Peyer's patch (tissue), 4 donors: Measurements from ENCODE around the gene RAB20. TPM values are rescaled to one million over a fixed set of nuclear protein-coding genes. Genes with fewer than 3 reads are reported as not detected.

Source experiments
- DNase-seq, 3 donors: peaks; one replicate each; pipeline ENCODE4 v3.0.0-alpha.2; 2017 to 2019
- H3K27ac ChIP-seq, 4 donors: fragments of 200-600 bp; sonication (generic); one replicate each; pipeline ENCODE4 v1.5.1; 2016 to 2019
- H3K27me3 ChIP-seq, 2 donors: fragments of 200-600 bp; sonication (generic); one replicate each; pipeline ENCODE4 v1.5.1; 2019
- H3K36me3 ChIP-seq, 3 donors: fragments of 200-600 bp; sonication (generic); one replicate each; pipeline ENCODE4 v1.5.1; 2016 to 2019
- H3K4me1 ChIP-seq, 4 donors: fragments of 200-600 bp; sonication (generic); one replicate each; pipeline ENCODE4 v1.5.1; 2016 to 2019
- H3K4me3 ChIP-seq, 4 donors: fragments of 200-600 bp; sonication (generic); 1 replicate in 3 of 4; 2 replicates in 1 of 4; pipeline ENCODE4 v1.5.1; 2016 to 2019; ENCODE audit warnings: mild to moderate bottlenecking in 1 of 4
- H3K9me3 ChIP-seq, 4 donors: fragments of 200-600 bp; sonication (generic); one replicate each; pipeline ENCODE4 v1.5.1; 2016 to 2019; ENCODE audit warnings: mild to moderate bottlenecking in 1 of 4
- POLR2A ChIP-seq, 2 donors: fragments of 450-650 bp; IDR thresholded peaks; one replicate each; pipeline ENCODE4 v1.5.1; 2017; ENCODE audit warnings: antibody characterized with exemption in 2 of 2, mild to moderate bottlenecking in 2 of 2, moderate library complexity in 2 of 2
- total RNA-seq, 4 donors: library from RNA; depleted of rRNA; stranded (reverse); fragments of >200 nt; gene quantifications; one replicate each; pipeline ENCODE4 v1.1.0, GENCODE V29; 2016
- TF ChIP-seq, protein P1 (sequence below), 6 experiments: fragments of 450-650 bp in 4 of 6; fragments of 200-600 bp in 2 of 6; sonication (generic) in 1 of 6; IDR thresholded peaks; one replicate each; pipeline ENCODE4 v1.5.1; 2017 to 2019; ENCODE audit warnings: antibody characterized with exemption in 6 of 6, mild to moderate bottlenecking in 3 of 6, moderate library complexity in 1 of 6

The RAB20 gene
- total RNA-seq, 4 donors from 2014 or later: 15.7 to 69.1 (median 62.2) TPM

DNA sequence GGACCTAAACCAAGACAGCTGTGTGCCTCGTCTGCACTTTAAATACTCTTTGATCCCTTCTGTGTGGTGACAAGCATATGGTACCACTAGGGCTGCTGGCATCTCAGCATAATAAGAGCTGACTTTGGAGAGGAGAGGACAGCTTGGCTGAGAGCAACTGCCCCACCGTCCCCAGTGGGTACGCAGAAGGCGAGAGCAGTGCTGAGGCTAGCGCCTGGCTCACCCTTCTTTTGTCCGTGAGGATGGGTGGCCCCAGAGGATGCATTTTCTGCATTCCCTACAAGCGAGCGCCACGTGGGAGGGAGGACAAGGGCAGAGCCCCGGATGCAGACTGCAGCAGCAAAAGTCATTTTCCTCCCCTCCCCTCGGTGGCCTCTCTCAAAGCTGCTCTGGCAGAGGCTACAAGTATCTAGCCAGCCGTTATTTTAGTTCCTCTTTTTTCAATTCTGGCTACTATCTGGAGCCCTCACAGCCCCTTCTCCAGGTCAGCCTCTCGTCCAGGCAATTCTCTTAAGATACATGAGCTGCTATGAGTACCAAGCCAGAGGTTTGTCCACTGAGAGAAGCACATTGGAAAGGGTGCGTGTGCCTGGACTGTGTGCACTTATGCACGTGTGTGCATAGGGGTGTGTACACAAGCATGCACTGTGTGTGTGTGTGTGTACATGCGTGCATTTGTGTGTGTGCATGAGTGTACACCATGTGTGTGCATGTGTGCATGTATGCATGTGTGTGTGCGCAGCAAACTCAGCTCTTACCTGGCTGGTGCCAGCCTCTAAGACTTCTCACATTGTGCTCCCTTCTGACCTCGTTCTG is 51.3 kb downstream of the RAB20 start:
- DNase-seq: peak in 1 of 3 donors; percentile 24
- no peak for TF ChIP-seq POLR2A (IDR thresholded peaks at IDR 0.05)
- TF ChIP-seq, protein P1, sequence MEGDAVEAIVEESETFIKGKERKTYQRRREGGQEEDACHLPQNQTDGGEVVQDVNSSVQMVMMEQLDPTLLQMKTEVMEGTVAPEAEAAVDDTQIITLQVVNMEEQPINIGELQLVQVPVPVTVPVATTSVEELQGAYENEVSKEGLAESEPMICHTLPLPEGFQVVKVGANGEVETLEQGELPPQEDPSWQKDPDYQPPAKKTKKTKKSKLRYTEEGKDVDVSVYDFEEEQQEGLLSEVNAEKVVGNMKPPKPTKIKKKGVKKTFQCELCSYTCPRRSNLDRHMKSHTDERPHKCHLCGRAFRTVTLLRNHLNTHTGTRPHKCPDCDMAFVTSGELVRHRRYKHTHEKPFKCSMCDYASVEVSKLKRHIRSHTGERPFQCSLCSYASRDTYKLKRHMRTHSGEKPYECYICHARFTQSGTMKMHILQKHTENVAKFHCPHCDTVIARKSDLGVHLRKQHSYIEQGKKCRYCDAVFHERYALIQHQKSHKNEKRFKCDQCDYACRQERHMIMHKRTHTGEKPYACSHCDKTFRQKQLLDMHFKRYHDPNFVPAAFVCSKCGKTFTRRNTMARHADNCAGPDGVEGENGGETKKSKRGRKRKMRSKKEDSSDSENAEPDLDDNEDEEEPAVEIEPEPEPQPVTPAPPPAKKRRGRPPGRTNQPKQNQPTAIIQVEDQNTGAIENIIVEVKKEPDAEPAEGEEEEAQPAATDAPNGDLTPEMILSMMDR (IDR thresholded peaks at IDR 0.05): no peak
- Histone ChIP-seq H3K4me3 (no peak overlapping the region), H3K4me1 (peaks cover 0 to 42% (median 3%) of the 10 kb centered on the region in 4 donors), H3K9me3 (no peaks in the 10 kb centered on the region), H3K27me3 (no peaks in the 10 kb centered on the region), H3K36me3 (peaks cover 0 to 36% (median 0%) of the 10 kb centered on the region in 3 donors), H3K27ac (peak overlapping the region in 2 of 4 donors; percentile 35 to 41)

DNA sequence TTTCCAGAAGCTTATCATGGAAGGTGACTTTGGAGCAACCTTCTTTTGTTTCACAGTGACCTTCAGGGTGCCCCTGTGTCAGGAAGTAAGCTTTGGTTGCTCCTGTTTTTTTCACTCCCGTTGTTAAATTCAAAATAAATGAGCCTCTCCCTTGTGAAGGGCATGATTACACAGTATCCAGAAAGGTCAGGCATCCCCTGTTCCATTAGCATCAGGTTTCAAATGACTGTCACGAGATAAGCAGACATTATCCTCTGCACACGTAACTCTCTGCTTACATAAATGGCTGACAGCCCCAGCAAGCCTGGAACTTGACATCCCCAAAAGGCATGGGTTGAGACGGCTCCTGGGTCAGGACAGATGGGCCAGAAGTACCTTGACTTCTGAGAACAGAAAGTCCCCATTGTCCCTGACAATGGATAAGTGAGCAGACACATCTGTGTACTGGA is 52.0 kb downstream of the RAB20 start:
- H3K27ac ChIP-seq: peak overlapping the region in 3 of 4 donors; percentile 35 to 79 (median 41)
- no peaks in the 10 kb centered on the region for H3K9me3 ChIP-seq
- peaks cover 0 to 32% (median 0%) of the 10 kb centered on the region in 3 donors for H3K36me3 ChIP-seq
- TF ChIP-seq, protein P1 (IDR thresholded peaks at IDR 0.05): no peak
- no peak for TF ChIP-seq POLR2A (IDR thresholded peaks at IDR 0.05)
- H3K4me3 ChIP-seq: no peak overlapping the region
- no peaks in the 10 kb centered on the region for H3K27me3 ChIP-seq
- peaks cover 0 to 46% (median 3%) of the 10 kb centered on the region in 4 donors for H3K4me1 ChIP-seq
- DNase-seq: no peak

DNA sequence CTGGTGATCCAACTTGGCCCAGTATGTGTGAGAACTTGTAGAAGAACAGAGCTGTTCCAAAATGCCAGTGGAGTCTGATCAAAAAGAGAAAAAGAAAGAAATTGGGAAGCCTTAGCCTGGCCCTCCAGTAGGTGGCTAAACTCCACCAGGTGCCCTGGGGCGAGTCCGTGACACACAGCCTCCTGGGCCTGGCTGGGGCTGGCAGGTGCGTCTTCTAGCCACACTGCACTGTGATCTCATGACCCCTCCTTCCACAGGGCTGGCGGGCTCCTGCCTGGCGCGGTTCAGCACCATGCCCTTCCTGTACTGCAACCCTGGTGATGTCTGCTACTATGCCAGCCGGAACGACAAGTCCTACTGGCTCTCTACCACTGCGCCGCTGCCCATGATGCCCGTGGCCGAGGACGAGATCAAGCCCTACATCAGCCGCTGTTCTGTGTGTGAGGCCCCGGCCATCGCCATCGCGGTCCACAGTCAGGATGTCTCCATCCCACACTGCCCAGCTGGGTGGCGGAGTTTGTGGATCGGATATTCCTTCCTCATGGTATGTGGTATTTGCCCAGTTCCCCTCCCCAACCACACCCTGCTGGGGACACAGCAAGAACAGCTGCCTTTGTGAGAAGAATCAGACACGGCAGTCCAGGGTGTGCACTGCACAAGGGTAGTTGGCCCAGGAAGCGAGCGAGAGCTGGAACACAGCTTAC is 53.7 kb downstream of the RAB20 start:
- Histone ChIP-seq H3K4me1 (peaks cover 0 to 58% (median 3%) of the 10 kb centered on the region in 4 donors), H3K27me3 (no peaks in the 10 kb centered on the region), H3K9me3 (no peaks in the 10 kb centered on the region), H3K27ac (peak overlapping the region in 3 of 4 donors; percentile 79 to 96 (median 94)), H3K36me3 (peaks cover 0 to 39% (median 0%) of the 10 kb centered on the region in 3 donors), H3K4me3 (peak overlapping the region in 2 of 4 donors; percentile 28 to 47)
- DNase-seq: peak in 2 of 3 donors; percentile 88
- TF ChIP-seq, protein P1 (IDR thresholded peaks at IDR 0.05): peak in 3 of 6 experiments; percentile 67 to 81 (median 80)
- TF ChIP-seq POLR2A (IDR thresholded peaks at IDR 0.05): peak; percentile 45 to 66

DNA sequence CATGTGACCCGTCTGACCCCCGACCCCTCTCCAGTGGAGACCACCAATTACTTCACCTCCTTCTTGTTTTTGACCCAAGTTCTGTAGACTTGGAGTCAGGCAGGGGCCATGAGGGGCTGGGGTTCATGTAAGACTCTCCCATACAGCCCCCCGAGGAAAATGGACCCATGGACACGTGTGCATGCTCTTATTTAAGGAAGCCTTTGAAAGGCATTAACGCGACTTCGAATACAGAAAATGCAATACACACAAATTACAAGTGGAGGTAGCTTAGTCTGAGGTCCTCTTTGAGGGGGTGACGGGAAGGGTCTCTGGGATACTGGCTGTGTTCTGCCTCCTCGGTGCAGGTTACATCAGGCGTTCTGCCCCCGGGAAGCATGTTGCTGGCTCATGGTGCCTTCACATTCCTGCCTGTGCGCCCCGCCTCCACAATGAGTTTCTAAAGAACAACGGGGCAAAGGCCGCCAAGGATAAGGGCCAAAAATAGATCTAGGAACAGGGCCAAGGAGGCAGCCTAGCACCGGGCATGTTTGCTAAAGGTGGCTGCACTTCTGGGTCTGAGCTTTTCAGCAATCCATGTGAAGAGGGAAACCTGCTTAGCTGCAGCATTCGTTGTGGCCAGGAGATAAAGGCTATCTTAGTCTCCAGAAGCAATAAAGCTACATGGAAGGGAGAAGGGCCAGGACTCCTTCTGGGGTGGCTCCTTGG is 54.5 kb downstream of the RAB20 start:
- Histone ChIP-seq H3K36me3 (peaks cover 0 to 39% (median 0%) of the 10 kb centered on the region in 3 donors), H3K27me3 (no peaks in the 10 kb centered on the region), H3K4me3 (peak overlapping the region in 2 of 4 donors; percentile 3 to 28), H3K9me3 (no peaks in the 10 kb centered on the region), H3K27ac (peak overlapping the region in 3 of 4 donors; percentile 79 to 96 (median 94)), H3K4me1 (peaks cover 0 to 58% (median 3%) of the 10 kb centered on the region in 4 donors)
- TF ChIP-seq, protein P1 (IDR thresholded peaks at IDR 0.05): no peak
- TF ChIP-seq POLR2A (IDR thresholded peaks at IDR 0.05): peak; percentile 6 to 62
- DNase-seq: peak in 2 of 3 donors; percentile 89 to 91

DNA sequence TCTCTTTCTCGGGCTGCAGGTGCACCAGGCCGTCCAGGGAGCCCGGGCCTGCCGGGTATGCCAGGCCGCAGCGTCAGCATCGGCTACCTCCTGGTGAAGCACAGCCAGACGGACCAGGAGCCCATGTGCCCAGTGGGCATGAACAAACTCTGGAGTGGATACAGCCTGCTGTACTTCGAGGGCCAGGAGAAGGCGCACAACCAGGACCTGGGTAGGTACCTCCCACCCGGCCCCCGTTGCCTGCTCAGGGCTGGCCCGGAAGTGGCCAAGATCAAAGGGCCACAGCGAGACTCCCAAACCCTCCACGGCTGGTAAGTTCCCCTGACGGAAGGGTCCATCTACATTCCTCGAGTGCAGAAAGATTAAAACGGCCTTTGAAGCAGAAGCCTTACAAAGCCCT is 55.1 kb downstream of the RAB20 start:
- TF ChIP-seq, protein P1 (IDR thresholded peaks at IDR 0.05): no peak
- no peak for TF ChIP-seq POLR2A (IDR thresholded peaks at IDR 0.05)
- Histone ChIP-seq H3K36me3 (peaks cover 0 to 40% (median 0%) of the 10 kb centered on the region in 3 donors), H3K4me3 (no peak overlapping the region), H3K27ac (peak overlapping the region in 3 of 4 donors; percentile 79 to 96 (median 94)), H3K4me1 (peaks cover 0 to 58% (median 3%) of the 10 kb centered on the region in 4 donors), H3K27me3 (no peaks in the 10 kb centered on the region), H3K9me3 (no peaks in the 10 kb centered on the region)
- no peak for DNase-seq
